SK-N-DZ (cell line): ENCODE measurements around the gene COX7A2L.
A peak's percentile ranks its signal among the peaks of the same experiment; 100 is the strongest.
"Not testable (repeated sequence)": the region's sequence is repeated elsewhere in the genome, so short reads cannot be mapped to it uniquely, and the experiment has no call there.

ENCODE experiments used
- DNase-seq: peaks from one replicate; pipeline ENCODE4 v3.0.0-alpha.2; 2015; ENCODE audit warnings: low spot score

The COX7A2L gene

DNA sequence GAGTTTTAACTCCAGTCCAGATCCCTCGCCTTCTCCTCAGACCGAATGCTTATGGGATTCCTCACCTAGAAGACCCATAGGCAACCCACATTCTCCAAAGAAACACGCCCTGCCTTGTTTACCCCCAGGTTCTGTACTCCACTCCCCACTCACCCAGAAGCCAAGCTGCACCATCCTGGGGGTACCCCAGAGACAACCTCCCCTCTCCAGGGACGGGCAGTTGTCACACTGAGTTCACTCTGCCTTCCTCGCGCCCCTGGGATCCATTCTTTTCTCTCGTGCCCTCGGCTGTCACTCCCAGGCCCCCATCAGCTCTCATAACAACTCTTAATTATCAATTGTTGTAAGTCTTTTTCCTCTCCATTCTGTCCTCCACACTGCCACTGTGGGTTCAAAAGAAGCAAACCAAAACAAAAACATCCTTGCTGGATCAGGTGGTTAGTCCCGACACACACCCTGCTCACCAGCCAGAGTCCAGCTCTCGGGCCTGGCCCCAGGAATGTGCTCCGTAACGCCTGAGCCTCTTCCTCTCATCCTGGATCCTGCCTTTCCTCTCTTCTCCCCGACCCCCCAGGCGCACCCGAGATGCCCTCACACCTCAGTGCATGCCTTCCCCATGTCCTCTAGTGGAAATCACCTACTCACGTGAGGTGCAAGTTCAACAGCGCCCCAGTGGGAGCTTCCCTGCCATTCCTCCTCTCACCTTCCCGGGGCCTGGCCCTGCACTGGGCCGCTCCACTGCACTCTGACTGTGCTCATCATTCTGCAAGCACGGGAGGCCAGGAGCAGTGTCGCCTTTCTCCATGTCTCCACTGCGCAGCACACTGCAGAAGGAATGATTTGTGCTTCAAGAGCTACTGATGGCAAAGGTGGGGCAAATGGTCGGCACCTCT is 20.7 kb downstream of the COX7A2L start:
- DNase-seq: no peak

DNA sequence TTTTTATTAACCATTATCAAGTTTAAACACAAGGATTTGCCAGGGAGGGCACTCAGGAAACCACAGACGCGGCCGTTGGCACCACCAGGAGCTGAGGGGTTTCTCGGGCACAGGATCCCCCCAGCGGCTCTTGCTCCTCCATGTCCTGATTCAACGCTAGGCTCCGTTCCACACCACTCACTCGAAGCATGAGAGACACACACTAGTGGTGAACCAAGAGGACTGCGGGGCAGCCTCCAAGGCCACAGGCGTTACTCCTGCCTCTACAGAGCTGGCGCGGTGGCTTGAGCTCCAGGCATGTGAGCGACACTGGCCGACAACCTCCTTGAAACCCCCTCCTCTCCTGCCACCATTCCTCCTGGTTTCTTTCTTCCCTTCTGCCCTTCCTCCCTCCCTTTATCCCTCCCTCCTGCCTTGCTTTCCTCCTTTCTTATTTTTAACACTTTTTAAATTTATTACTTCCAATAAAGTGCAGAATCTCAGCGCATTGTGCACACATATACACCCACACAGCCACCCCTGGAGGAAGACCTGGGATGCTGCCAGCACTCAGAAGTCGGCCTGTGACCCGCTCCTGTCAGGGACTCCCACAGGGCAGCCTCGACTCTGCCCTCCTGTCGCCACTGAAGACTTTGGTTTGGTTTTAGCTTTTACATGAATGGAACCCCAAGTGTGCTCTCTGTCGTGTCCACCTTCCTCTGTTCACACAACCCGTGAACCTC is 21.7 kb downstream of the COX7A2L start:
- no peak for DNase-seq

DNA sequence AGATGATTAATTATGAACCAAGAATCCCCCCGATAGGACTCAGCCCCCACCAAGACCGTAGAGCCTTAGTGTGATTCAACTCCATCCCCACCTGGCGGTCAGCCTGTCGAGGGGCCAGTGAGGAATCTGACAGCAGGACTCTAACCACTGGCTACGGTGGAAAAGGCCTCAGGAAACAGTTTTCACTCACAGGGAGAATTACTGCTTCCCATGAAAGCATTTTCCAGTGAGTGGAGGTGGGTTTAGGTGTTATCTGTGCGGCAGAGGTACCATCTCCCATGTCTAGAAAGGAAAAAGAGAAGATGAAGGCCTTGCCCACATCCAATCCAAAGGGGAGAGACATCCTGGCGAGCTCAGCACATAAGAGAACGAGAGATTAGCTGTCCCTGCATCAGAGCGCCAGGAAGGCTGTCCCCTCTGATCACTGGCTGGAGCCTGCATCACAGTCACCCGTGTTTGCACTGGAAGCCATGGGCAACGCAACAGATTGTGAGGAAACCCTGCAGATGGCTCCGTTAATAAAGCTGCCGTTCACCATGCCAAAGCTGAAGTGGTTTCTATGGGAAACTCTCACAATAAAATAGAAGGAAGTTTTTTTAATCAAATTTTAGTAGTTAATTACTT is 22.3 kb downstream of the COX7A2L start:
- no peak for DNase-seq

DNA sequence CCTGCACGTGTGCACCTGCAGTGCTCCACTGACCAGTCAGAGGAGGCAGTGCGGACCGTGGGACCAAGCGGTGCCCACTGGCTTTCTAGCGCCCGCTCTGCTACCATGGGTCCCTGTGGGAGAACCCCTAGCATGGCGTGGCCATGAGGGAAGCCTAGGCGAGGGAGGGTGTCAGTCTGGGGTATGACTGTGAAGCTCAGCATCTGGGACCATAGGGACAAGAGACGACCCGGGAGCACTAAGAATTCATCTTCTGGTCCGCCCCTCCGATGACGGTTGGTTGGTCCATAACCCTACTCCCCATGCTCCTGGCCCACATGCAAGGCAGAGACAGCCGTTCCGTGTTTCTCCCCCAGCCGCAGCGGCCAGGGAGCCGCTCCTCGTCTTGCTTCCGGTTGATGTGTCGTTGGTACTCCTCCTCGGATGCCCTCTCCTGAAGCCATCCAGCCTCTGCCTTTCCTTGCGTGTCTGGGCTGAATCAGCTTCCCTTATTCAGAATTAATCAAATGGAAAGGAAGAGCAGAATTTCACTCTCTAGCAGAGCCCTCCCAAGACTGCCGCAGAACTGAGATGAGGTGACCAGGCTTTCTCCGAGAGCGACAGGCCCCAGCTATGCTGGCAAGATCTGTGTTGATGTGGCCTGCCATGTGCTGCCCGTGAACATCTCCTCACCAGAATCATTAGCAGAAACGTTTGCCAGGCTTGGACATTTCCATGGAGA is 23.0 kb downstream of the COX7A2L start:
- no peak for DNase-seq

DNA sequence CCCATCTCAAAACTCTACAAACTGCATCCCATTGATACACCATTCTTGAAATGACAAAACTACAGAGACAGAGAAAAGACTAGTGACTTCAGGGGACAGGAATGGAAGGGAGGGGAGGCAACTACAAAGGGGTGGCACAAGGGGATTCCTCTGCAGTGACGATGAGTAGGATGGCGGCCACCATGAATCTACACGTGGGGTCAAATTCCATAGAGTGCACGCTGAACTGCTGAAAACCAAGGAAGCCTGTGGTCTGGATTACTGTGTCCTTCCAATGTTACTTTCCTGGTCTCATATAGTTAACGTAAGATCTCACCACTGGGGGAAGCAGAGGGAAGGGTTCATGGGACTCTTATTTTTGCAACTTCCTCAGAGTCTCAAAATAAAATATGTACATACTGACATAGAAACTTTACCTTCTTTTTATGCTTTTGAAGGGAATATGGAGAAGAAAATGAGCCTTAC is 23.6 kb downstream of the COX7A2L start:
- DNase-seq: no peak

DNA sequence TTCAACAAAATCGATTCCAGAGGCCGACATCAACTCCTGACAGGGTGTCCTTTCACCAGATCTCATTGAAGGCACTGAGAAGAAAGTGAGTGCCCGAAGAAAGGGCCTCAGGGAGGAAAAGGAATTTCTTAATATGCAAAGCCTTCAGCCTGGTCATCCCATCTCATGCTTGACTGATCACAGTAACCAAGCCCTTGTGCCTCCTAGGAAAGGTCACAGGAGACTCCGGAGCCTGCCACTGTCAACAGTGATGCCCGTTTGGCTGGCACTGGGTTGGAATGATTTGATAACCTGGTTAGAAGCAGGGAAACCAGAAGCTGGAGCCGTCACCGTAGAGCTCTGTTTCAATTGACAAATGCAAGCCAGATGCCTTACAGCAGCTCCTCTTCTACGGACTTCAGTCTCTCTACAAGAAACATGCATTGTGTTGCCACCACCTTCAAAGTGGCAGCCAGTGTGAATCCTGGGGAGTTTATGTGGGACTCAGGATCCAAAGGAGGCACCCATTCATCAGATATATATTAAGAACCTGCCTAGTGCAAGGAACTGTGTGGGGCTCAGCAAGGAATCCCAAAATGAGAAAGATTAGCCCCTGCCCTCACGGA is 24.6 kb downstream of the COX7A2L start:
- no peak for DNase-seq

DNA sequence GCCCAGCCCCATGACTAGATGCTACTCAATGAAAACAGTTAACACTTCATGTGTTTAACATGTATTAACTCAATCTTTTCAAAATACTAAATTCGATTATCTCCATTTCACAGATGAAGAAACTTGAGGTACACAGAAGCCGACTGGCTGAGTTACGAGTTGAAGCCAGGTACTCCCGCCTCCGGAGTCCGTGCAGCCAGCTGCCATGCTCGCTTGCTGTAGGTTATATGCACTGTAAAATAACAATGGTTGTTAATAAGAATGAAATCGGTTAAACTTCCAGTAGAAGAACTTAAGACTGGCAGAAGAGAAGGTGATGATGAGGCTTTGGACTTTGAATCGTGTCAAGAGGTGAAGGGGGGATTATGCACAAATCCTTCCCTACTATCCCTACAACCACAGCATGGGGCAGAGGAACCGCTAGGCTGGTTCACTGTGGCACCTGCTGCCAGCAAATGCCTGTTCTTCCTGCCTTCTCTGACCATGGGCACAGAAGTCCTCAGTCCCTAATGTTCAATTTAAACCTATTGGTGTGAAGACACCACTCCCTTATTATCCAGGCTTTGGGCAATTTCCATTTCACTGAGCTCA is 25.4 kb downstream of the COX7A2L start:
- DNase-seq: no peak

DNA sequence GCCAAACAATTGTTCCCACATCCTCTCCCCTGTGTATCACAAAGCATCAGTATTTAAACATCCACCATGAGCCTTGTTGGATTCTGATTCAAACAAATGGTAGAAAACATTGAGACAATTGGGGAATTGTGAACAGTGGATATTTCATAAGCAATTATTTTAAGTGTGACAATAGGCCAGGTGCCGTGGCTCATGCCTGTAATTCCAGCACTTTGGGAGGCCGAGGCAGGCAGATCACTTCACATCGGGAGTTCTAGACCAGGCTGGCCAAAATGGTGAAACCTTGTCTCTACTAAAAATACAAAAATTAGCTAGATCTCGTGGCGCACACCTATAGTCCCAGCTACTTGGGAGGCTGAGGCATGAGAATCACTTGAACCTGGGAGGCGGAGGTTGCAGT is 26.2 kb downstream of the COX7A2L start:
- not testable (repeated sequence) for DNase-seq

DNA sequence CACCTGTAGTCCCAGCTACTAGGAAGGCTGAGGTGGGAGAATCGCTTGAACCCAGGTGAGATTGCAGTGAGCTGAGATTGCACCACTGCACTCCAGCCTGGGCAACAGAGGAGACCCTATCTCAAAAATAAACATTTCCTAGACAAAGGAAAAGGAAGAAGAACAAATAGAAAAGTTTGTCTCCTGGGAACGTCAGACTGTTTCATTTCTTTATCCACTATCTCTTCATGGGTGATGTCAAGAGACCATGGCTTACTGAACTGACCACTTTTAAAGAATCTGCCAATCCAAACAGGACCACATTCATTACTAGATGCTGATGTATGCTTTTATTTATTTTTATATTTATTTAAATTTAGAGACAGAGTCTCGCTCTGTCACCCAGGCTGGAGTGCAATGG is 26.8 kb downstream of the COX7A2L start:
- DNase-seq: no peak

DNA sequence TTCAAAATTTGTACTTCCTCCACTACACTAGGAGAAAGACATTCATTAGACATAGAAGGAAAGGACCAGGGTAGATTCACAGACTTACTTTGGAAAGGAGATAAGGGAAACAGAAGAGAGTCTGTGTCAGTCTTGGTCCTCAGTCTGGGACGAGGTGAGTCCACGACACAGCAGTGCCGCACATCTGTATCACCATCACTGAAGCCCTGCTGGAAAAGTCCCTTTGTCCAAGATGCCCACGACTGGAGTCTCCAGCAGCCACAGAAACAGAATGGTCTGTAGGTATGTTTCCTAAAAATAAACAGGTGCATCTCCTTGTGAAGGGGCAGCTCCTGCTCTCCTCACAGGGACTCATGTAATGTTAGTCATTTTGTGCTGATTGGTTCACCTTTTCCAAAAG is 27.4 kb downstream of the COX7A2L start:
- DNase-seq: no peak

DNA sequence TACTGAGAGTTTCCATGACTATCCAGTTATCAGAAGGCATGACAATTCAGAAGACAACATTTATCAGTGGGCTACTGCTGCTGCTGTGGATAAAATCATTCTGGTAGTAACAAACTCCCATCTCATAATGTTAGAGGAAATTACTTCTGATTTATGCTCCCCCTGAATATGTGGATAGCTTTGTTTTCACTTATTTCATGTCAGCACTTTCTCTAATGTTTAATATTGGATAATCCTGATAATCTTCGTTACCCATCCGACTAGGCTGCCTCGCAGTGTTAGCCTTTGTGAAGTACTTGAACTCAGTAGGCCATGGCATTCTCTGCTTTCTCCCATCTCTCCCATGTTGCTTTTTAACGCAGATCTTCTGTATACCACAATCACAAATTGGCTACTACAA is 28.4 kb downstream of the COX7A2L start:
- DNase-seq: no peak

DNA sequence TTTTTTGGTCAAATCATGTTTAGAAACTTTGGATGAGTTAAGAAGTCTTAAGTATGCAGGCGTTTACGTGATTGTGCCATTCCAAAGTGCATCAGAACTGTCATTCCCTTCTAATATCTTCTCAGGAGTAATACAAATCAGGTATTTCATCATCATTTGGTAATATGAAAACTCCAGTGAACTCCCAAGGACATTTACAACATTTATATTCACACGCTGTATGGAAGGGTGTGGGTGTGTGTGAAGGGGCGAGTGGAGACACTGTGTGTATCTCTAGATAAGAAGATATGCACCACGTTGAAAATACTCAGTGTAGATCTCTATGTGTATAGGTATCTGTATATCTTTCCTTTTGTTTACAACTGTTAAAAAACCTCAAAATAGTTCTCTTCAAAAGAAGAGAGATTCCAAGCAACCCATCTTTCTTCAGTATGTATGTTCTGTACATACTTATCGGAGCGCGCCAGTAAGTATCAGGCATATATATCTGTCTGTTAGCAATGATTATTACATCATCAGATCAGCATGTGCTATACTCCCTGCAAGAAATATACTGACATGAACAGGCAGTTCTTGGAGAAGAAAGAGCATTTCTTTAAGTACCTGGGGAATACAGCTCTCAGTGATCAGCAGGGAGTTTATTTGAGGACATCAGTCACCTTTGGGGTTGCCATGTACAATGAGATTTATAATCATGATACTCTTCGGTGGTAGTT is 29.3 kb downstream of the COX7A2L start:
- DNase-seq: no peak

DNA sequence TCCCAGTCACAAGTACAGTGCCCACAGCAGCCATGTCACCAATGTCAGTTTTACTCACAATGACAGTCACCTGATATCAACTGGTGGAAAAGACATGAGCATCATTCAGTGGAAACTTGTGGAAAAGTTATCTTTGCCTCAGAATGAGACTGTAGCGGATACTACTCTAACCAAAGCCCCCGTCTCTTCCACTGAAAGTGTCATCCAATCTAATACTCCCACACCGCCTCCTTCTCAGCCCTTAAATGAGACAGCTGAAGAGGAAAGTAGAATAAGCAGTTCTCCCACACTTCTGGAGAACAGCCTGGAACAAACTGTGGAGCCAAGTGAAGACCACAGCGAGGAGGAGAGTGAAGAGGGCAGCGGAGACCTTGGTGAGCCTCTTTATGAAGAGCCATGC is 31.3 kb downstream of the COX7A2L start:
- DNase-seq: no peak

DNA sequence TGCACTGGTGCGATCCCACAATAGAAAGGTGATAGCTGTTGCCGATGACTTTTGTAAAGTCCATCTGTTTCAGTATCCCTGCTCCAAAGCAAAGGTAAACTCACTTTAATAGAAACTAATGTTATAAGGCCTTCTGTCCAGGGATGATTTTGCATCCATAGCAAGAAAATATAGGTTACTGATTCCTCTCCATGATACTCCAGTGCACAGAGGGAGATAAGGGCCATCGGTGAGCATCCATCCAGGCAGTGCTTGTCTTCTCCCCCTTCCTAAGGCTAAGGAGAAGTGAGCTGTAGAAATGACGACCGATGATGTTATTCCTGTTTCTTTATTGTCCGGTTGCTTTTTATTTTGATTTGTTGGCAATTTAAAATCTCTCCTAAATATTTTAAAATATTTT is 32.1 kb downstream of the COX7A2L start:
- no peak for DNase-seq

DNA sequence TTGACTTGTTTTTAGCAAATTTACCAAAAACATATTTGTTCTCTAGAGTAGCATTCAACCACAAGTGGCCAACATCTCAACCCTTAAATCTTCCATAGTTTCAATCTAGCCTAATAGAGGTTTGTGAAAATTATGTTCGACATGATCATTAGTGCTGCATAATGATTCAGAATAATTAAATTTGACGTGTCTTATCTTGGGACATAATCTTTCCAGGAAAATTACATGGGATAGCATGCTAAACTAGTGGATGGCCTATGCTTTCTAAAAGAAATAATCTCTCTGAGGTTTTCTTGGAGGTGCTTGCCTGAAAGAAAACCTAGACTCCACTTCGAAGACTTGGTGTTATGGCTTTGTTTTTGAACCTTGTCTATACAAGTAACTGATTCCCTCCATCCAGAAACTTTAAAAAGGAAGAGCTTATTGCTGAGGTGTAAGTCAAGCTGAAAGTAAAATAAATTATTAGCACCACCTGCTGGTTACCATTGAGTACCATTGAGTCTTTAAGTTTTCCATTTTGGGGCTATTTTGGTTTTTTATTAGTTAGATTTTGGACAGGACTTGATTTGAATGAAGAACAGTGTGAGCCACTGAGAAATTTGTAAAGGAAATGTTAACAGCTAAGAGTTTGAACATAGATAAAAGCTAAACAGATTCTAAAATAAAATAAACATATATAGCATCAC is 32.7 kb downstream of the COX7A2L start:
- peak; percentile 11 for DNase-seq

DNA sequence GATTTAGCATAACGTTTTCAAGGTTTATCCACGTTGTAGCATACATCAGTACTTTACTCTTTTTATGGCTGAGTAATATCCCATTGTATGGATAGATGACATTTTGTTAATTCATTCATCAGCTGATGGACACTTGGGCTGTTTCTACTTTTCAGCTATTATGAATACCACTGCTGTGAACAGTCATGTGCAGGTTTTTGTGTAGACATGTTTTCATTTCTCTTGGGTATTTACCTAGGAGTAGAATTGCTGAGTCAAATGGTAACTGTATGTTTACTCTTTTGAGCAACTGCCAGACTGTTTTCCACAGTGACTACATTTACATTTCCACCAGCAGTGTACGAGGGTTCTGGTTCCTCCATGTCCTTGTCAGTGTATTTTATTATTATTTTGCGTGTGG is 33.9 kb downstream of the COX7A2L start:
- no peak for DNase-seq

DNA sequence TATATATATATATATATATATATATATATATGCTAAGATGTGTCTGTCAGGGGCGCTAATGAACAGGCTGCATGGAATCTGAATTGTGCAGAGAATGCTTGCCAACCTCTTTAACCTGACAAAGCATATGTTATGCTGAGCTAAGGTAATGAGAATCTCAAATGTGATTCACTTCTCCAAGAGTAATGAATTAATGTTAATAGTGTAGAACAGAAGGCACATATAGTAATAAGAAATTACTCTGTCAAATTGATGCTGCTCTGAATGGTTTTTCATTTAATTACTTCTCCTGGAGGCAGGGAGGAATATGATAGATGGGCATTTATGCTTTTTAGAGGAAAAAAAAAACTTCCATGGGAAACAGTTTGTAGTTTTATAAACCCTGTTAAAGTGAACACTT is 35.4 kb downstream of the COX7A2L start:
- DNase-seq: no peak

DNA sequence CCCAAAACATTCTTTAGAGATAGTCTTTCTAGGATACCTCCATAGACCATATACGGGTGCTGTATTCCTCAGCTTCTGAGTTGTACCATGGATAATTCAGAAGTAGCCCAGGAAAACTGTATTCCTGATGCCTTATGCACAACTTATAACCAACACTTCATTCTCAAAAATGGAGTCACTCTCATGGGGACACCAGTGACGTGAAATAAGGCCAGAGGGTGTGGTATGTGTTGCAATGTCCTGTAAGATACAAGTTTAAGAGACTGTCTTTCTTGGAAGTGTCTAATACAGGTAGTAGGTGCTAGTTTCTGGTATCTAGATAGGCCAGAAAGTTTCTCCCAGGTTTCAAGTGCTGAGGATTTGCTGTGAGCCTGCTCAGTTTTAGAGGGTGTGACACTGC is 36.1 kb downstream of the COX7A2L start:
- DNase-seq: no peak

DNA sequence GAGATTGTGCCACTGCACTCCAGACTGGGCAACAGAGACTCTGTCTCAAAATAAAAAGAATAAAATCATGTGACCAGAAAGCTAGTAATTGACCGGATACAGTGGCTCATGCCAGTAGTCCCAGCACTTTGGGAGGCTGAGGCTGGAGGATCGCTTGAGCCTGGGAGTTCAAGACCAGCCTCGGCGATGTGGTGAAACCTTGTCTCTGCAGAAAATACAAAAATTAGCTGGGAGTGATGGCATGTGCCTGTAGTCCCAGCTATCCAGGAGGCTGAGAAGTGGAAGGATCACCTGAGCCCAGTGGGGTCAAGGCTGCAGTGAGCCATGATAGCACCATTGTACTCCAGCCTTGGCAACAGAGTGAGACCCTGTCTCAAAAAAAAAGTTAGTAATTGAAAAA is 36.8 kb downstream of the COX7A2L start:
- no peak for DNase-seq
